AG04450 (cell line): Measurements from ENCODE around the gene ELAPOR1. TPM values are rescaled to one million over a fixed set of nuclear protein-coding genes. Genes with fewer than 3 reads are reported as not detected.
A peak's percentile ranks its signal among the peaks of the same experiment; 100 is the strongest.

Experiments
- CTCF ChIA-PET: fragments of 300-600, 350-600 bp; formaldehyde crosslinking; extraction: SDS; loops from one replicate; lab custom pipeline; 2022; ENCODE audit warnings: antibody characterized with exemption, inconsistent platforms; lab: Charles Lee
- POLR2A ChIA-PET: fragments of 350-600 bp; formaldehyde crosslinking; extraction: SDS; loops from one replicate; lab custom pipeline; 2021; ENCODE audit warnings: antibody characterized with exemption, inconsistent platforms; lab: Yijun Ruan, JAX
- DNase-seq: peaks from one replicate; pipeline ENCODE4 v3.0.0-alpha.2; 2011; ENCODE audit warnings: low read depth, low spot score
- H3K27ac ChIP-seq: one replicate; pipeline ENCODE4 v1.5.1; 2012; ENCODE audit warnings: low read depth, low read length, control low read depth
- H3K27me3 ChIP-seq: one replicate; pipeline ENCODE4 v1.6.0; 2012; ENCODE audit warnings: low read length; ENCODE audit not compliant: control insufficient read depth, insufficient read depth
- H3K4me3 ChIP-seq: 2 replicates; pipeline ENCODE4 v1.5.1; 2011; ENCODE audit warnings: mild to moderate bottlenecking, low read depth, low read length, control low read depth
- H3K9me3 ChIP-seq: 2 replicates; pipeline ENCODE4 v1.5.1; 2012; ENCODE audit warnings: low read length; ENCODE audit not compliant: control insufficient read depth, insufficient read depth
- polyA plus RNA-seq: library from polyadenylated mRNA; depleted of rRNA; stranded (reverse); fragments of >200 nt; gene quantifications from 2 replicates; pipeline ENCODE4 v1.2.3, GENCODE V29; 2011
- TF ChIP-seq, protein P1 (sequence below): IDR thresholded peaks from 2 replicates; pipeline ENCODE4 v1.5.1; 2011; ENCODE audit warnings: low read depth, low read length, control low read depth, inconsistent platforms

The ELAPOR1 gene
- polyA plus RNA-seq, 1 experiment, result 0.88 TPM

DNA sequence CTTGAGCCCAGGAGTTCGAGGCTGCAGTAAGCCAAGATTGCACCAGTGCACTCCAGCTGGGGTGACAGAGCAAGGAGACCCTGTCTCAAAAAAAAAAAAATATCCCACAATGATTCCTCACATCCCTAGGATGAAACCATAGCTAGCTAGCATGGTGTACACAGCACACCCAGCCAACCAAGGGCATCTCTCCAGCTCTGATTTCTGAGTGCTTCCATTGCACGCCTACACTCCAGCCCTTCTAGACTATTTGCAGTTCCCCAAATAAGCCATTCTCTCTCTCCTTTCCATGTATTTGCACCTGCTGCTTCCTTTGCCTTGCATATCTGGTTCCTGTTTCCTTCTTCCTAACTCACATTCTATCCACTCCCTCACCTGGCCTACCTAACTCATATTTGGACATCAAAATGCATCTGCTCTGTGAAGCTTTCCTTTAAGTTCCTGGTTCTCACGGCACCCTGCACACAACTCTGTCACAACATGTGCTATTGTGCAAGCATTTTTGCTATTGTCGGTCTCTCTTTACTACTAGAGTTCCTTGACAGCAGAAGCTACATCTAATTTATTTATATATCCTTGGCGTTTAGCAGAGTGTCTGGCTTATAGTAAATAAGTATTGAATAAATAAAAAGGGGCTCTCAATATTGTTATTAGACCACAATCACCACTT is 2.4 kb upstream of the ELAPOR1 start:
- CTCF ChIA-PET, result interaction anchor here (0.6 to 4.0 kb wide), 26 partner anchors 10 to 962 kb away, joined by 3 to 62 read pairs (median 4); partner anchors contain the start of genes PRPF38B and TAF13

DNA sequence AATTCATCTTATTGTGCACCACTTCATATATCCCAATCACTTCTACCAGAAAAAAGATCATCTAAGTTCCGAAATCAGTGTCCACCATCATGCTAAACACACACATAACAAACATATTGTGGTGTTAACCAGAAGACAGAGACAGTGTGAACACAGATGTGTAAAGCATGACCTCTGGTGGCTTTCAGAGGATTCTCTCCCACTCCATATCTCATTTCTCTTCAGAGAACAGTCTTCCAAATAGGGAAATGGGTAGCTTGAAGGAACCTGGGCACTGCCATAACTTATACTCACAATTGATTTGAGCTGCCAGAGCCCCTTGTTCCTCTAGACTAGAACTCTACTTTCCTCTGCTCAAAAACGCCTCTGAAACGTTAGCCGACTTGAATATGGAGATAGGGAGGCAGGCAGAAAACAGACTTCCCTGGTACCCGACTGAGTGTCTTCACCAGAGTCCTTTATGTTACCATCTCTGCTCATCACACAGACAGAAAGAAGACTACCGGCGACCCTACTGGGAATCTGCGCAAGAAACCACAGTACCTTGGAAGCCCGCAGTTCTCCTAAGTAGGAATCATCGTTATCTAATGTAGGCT is 1.8 kb upstream of the ELAPOR1 start:
- Histone ChIP-seq H3K4me3 (peak overlapping the region; percentile 41; the same call in 1 of the 2 replicates), H3K27ac (no peak overlapping the region), H3K9me3 (no peaks in the 10 kb centered on the region), H3K27me3 (peaks cover 36% of the 10 kb centered on the region)
- TF ChIP-seq, protein P1, sequence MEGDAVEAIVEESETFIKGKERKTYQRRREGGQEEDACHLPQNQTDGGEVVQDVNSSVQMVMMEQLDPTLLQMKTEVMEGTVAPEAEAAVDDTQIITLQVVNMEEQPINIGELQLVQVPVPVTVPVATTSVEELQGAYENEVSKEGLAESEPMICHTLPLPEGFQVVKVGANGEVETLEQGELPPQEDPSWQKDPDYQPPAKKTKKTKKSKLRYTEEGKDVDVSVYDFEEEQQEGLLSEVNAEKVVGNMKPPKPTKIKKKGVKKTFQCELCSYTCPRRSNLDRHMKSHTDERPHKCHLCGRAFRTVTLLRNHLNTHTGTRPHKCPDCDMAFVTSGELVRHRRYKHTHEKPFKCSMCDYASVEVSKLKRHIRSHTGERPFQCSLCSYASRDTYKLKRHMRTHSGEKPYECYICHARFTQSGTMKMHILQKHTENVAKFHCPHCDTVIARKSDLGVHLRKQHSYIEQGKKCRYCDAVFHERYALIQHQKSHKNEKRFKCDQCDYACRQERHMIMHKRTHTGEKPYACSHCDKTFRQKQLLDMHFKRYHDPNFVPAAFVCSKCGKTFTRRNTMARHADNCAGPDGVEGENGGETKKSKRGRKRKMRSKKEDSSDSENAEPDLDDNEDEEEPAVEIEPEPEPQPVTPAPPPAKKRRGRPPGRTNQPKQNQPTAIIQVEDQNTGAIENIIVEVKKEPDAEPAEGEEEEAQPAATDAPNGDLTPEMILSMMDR, result peak; percentile 20; the same call in 1 of the 2 replicates
- DNase-seq, result no peak
- POLR2A ChIA-PET, result interaction anchor here (1.6 to 4.6 kb wide), 2 partner anchors 12 to 70 kb away, joined by 5 to 54 read pairs; partner anchors contain the start of gene WDR47
- CTCF ChIA-PET, result interaction anchor here (0.5 to 4.0 kb wide), 48 partner anchors 9 to 961 kb away, joined by 3 to 62 read pairs (median 4); partner anchors contain the start of genes PRPF38B, TAF13 and TMEM167B

More for the DNA sequence above, 2.4 kb upstream of the ELAPOR1 start:
- no peak for DNase-seq
- peaks cover 36% of the 10 kb centered on the region for H3K27me3 ChIP-seq
- POLR2A ChIA-PET, result interaction anchor here (1.6 to 4.6 kb wide), 2 partner anchors 11 to 70 kb away, joined by 5 to 54 read pairs; partner anchors contain the start of gene WDR47
- no peaks in the 10 kb centered on the region for H3K9me3 ChIP-seq
- TF ChIP-seq, protein P1, result no peak
- H3K4me3 ChIP-seq, result no peak overlapping the region
- H3K27ac ChIP-seq, result no peak overlapping the region

GRCh38 chr1:109112652-109113285 is 1.1 kb upstream of the ELAPOR1 start:
- peak; percentile 66 for DNase-seq
- peaks cover 36% of the 10 kb centered on the region for H3K27me3 ChIP-seq
- H3K27ac ChIP-seq, result peak overlapping the region; percentile 21
- H3K4me3 ChIP-seq, result peak overlapping the region; percentile 41; the same call in 1 of the 2 replicates
- ChIA-PET POLR2A (interaction anchor here (0.6 to 4.6 kb wide), 3 partner anchors 12 to 102 kb away, joined by 3 to 54 read pairs (median 5); partner anchors contain the start of gene WDR47), CTCF (interaction anchor here (0.5 to 4.0 kb wide), 54 partner anchors 8 to 961 kb away, joined by 3 to 62 read pairs (median 4); partner anchors contain the start of genes SARS1, TAF13 and TMEM167B)
- TF ChIP-seq, protein P1, result peak; percentile 95
- H3K9me3 ChIP-seq, result no peaks in the 10 kb centered on the region

GRCh38 chr1:109114342-109114674 is 393 bp downstream of the ELAPOR1 start:
- Histone ChIP-seq H3K4me3 (peak overlapping the region; percentile 52), H3K27ac (no peak overlapping the region), H3K9me3 (no peaks in the 10 kb centered on the region), H3K27me3 (peaks cover 36% of the 10 kb centered on the region)
- ChIA-PET POLR2A (interaction anchor here (1.3 kb wide), 1 partner anchor 14 kb away, joined by 6 read pairs; no protein-coding TSS in a partner anchor), CTCF (interaction anchor here (1.6 to 1.8 kb wide), 2 partner anchors 14 kb away, joined by 4 to 11 read pairs; no protein-coding TSS in a partner anchor)
- TF ChIP-seq, protein P1, result no peak
- no peak for DNase-seq
